DND-41 (cell line): Measurements from ENCODE around the gene MMP17.

Experiments
- ATAC-seq: fragments of 200-7000 bp; cut with Tn5 transposase; 3 replicates; pipeline ENCODE4 v1.9.1; 2021; ENCODE audit warnings: low read depth; ENCODE audit not compliant: insufficient read depth
- DNase-seq: peaks from one replicate; pipeline ENCODE4 v3.0.0-alpha.2; 2020
- H2AFZ ChIP-seq: 2 replicates; pipeline ENCODE4 v1.6.0; 2012; ENCODE audit warnings: low read depth, low read length
- H3K27ac ChIP-seq: 2 replicates; pipeline ENCODE4 v1.5.1; 2012; ENCODE audit warnings: low read length, inconsistent platforms
- H3K27me3 ChIP-seq: fragments of 200-600 bp; sonication (generic); 2 replicates; pipeline ENCODE4 v1.6.0; 2012; ENCODE audit warnings: low read length, mild to moderate bottlenecking, inconsistent platforms; ENCODE audit not compliant: insufficient read depth, poor library complexity
- H3K36me3 ChIP-seq: 2 replicates; pipeline ENCODE4 v1.5.1; 2012; ENCODE audit warnings: low read length, inconsistent platforms; ENCODE audit not compliant: insufficient read depth
- H3K4me1 ChIP-seq: 2 replicates; pipeline ENCODE4 v1.5.1; 2012; ENCODE audit warnings: mild to moderate bottlenecking, low read length; ENCODE audit not compliant: insufficient read depth
- H3K4me2 ChIP-seq: 2 replicates; pipeline ENCODE4 v1.6.0; 2012; ENCODE audit warnings: mild to moderate bottlenecking, moderate library complexity, low read length, inconsistent platforms; ENCODE audit not compliant: insufficient read depth
- H3K4me3 ChIP-seq, 2 experiments: fragments of 200-600 bp in 1 of 2; shearing (Covaris generic) in 1 of 2; 2 replicates each; pipeline ENCODE4 v1.5.1; 2012 to 2016; ENCODE audit warnings: inconsistent platforms in 2 of 2, low read length in 2 of 2, mild to moderate bottlenecking in 2 of 2, low read depth in 1 of 2, moderate library complexity in 1 of 2
- H3K79me2 ChIP-seq: 2 replicates; pipeline ENCODE4 v1.6.0; 2012; ENCODE audit warnings: low read length, inconsistent platforms; ENCODE audit not compliant: insufficient read depth
- H3K9ac ChIP-seq: 2 replicates; pipeline ENCODE4 v1.6.0; 2012; ENCODE audit warnings: low read depth, mild to moderate bottlenecking, inconsistent platforms, low read length, moderate library complexity
- H3K9me3 ChIP-seq: 2 replicates; pipeline ENCODE4 v1.5.1; 2012; ENCODE audit warnings: low read length, moderate library complexity, mild to moderate bottlenecking, inconsistent platforms; ENCODE audit not compliant: insufficient read depth, severe bottlenecking
- H4K20me1 ChIP-seq: 2 replicates; pipeline ENCODE4 v1.6.0; 2012; ENCODE audit warnings: low read length; ENCODE audit not compliant: insufficient read depth
- EZH2 ChIP-seq: IDR thresholded peaks from 3 replicates; pipeline ENCODE4 v1.6.1; 2012; ENCODE audit warnings: borderline replicate concordance, low read depth, mild to moderate bottlenecking, moderate library complexity, low read length, inconsistent platforms; ENCODE audit not compliant: severe bottlenecking
- TF ChIP-seq, protein P1 (sequence below): IDR thresholded peaks from 2 replicates; pipeline ENCODE4 v1.5.1; 2012; ENCODE audit warnings: borderline replicate concordance, low read length, moderate library complexity, mild to moderate bottlenecking; ENCODE audit not compliant: poor library complexity, severe bottlenecking; ENCODE audit errors: extremely low read depth

MMP17 gene

DNA sequence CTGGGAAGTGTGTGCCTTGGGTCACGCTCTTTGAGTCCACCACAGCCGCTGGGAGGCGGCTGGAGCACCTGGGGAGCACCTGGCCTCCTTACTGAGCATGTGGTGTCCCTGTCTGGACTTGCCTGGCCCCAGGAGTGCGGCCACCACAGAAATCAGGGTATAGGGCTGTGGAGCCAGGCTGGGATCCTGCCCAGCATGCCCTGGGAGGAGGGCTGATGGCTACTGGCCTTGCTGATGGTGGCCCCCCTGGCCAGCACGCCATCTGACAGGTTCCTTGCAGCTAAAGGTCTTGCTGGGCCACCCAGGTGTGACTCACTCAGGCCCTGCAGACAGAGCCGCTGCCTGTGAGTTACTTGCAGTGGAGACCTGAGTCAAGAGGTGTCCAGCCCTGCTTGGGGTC is 72.2 kb downstream of the MMP17 start:
- Histone ChIP-seq H3K4me2 (no peak overlapping the region), H3K9ac (no peak overlapping the region), H3K36me3 (peaks cover 61% of the 10 kb centered on the region), H4K20me1 (peaks cover 77% of the 10 kb centered on the region), H3K4me3 (no peak overlapping the region), H3K27me3 (no peaks in the 10 kb centered on the region), H3K9me3 (no peaks in the 10 kb centered on the region), H3K27ac (no peak overlapping the region), H3K4me1 (peaks cover 27% of the 10 kb centered on the region), H2AFZ (no peak overlapping the region), H3K79me2 (peaks cover 95% of the 10 kb centered on the region)
- DNase-seq (no peak), ATAC-seq (no peak)
- no peak for TF ChIP-seq EZH2
- TF ChIP-seq, protein P1, sequence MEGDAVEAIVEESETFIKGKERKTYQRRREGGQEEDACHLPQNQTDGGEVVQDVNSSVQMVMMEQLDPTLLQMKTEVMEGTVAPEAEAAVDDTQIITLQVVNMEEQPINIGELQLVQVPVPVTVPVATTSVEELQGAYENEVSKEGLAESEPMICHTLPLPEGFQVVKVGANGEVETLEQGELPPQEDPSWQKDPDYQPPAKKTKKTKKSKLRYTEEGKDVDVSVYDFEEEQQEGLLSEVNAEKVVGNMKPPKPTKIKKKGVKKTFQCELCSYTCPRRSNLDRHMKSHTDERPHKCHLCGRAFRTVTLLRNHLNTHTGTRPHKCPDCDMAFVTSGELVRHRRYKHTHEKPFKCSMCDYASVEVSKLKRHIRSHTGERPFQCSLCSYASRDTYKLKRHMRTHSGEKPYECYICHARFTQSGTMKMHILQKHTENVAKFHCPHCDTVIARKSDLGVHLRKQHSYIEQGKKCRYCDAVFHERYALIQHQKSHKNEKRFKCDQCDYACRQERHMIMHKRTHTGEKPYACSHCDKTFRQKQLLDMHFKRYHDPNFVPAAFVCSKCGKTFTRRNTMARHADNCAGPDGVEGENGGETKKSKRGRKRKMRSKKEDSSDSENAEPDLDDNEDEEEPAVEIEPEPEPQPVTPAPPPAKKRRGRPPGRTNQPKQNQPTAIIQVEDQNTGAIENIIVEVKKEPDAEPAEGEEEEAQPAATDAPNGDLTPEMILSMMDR: no peak
